Measurements from ENCODE around the gene GCLC.

- no peak for TF ChIP-seq POLR2A (IDR thresholded peaks at IDR 0.05)
- no peak for TF ChIP-seq CTCF (IDR thresholded peaks at IDR 0.05)
- no peak for TF ChIP-seq EP300 (IDR thresholded peaks at IDR 0.05)
Observed at GRCh38 chr6:53528107-53528506, 16.8 kb downstream of the GCLC start.
